GM12872 (cell line): ENCODE measurements around the gene GPC3.

Source experiments
- TF ChIP-seq, protein P1 (sequence below): IDR thresholded peaks from 3 replicates; pipeline ENCODE4 v1.5.1; 2011; ENCODE audit warnings: low read depth, mild to moderate bottlenecking, low read length, moderate library complexity; ENCODE audit not compliant: insufficient read depth

The GPC3 gene

GRCh38 chrX:133878710-133879109 lies 106.7 kb downstream of the GPC3 start:
- TF ChIP-seq, protein P1, sequence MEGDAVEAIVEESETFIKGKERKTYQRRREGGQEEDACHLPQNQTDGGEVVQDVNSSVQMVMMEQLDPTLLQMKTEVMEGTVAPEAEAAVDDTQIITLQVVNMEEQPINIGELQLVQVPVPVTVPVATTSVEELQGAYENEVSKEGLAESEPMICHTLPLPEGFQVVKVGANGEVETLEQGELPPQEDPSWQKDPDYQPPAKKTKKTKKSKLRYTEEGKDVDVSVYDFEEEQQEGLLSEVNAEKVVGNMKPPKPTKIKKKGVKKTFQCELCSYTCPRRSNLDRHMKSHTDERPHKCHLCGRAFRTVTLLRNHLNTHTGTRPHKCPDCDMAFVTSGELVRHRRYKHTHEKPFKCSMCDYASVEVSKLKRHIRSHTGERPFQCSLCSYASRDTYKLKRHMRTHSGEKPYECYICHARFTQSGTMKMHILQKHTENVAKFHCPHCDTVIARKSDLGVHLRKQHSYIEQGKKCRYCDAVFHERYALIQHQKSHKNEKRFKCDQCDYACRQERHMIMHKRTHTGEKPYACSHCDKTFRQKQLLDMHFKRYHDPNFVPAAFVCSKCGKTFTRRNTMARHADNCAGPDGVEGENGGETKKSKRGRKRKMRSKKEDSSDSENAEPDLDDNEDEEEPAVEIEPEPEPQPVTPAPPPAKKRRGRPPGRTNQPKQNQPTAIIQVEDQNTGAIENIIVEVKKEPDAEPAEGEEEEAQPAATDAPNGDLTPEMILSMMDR = no peak

- TF ChIP-seq, protein P1 = no peak
Observed at GRCh38 chrX:133876646-133877045, 108.7 kb downstream of the GPC3 start.

GRCh38 chrX:133869270-133869669 lies 116.1 kb downstream of the GPC3 start:
- TF ChIP-seq, protein P1 = no peak

- TF ChIP-seq, protein P1 = no peak
Observed at GRCh38 chrX:133868682-133869081, 116.7 kb downstream of the GPC3 start.

DNA sequence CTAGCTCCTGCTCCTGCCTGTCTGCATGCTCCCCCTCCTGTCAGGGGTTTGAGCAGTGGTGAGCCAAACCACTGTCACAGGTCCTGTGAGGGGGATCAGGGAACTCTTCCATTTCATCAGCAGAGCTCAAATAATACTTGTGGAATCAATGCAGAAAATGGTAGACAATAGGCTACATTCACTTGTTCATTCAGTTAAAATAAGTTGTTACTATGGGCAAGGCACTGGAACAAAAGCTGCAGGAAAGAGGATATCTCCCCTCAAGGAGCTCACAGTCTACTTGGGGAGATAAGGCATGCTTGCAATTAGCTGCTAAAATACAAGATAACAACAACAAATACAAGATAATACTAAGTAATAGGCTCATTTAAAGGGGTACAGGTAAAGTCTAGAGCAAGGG lies 117.1 kb downstream of the GPC3 start:
- TF ChIP-seq, protein P1 = no peak

DNA sequence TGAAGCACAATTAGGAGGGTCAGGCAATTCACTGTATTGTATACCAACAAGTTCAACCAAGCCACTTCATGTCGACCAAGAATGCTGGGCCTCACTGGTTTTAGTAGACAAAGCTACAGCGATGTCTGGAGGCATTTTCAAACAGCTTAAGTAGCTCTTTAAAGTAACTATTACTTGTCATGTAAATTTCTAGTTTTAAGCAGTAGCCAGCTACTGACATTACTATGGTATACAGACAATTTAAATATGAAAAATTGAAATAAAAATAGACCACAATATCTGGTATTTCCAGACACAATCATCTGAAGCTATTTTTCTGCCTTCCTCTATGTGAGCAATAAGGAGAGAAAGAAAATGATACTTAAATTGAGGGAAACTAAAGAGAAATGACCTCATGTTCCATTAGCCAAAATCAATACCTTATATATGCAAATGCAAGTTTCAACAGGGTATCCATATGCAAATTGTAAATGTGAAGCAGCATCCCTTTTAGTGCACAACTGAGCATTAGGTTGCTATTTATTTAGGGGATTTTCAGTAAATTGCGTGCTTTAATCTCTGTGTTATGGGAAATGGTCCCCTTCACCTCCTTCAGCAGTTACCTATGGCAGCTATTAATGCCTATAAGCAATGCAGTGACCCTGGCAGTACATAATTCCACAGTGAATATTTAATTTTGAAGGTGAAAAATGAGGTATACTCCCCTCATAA lies 119.5 kb downstream of the GPC3 start:
- TF ChIP-seq, protein P1 = no peak

- TF ChIP-seq, protein P1 = no peak
Observed at GRCh38 chrX:133864236-133864635, 121.2 kb downstream of the GPC3 start.
